Spleen (tissue), 11 donors: Measurements from ENCODE around the gene TMEM108. TPM values are rescaled to one million over a fixed set of nuclear protein-coding genes. Genes with fewer than 3 reads are reported as not detected.

ENCODE experiments used
- DNase-seq: peaks from one replicate; pipeline ENCODE4 v3.0.0-alpha.2; 2020
- H3K27ac ChIP-seq, 8 donors: fragments of 200-600 bp; sonication (generic) in 7 of 8; 1 replicate in 4 of 8; 2 replicates in 4 of 8; pipeline versions ENCODE4 v1.5.0 to v1.8.0; 2016 to 2021; ENCODE audit warnings: inconsistent platforms in 4 of 8, mild to moderate bottlenecking in 4 of 8, moderate library complexity in 1 of 8
- H3K27me3 ChIP-seq, 7 donors: fragments of 200-600 bp; sonication (generic) in 6 of 7; replicated peaks in 1 of 7; 1 replicate in 4 of 7; 2 replicates in 3 of 7; pipeline versions ENCODE4 v1.5.0 to v1.8.0; 2016 to 2021; ENCODE audit warnings: inconsistent platforms in 3 of 7, mild to moderate bottlenecking in 1 of 7
- H3K36me3 ChIP-seq, 6 donors: fragments of 200-600 bp; sonication (generic) in 5 of 6; 1 replicate in 4 of 6; 2 replicates in 2 of 6; pipeline versions ENCODE4 v1.5.0 to v1.8.0; 2016 to 2021; ENCODE audit warnings: inconsistent platforms in 2 of 6
- H3K4me1 ChIP-seq, 6 donors: fragments of 200-600 bp; sonication (generic) in 5 of 6; 1 replicate in 3 of 6; 2 replicates in 3 of 6; pipeline versions ENCODE4 v1.5.0 to v1.8.0; 2016 to 2021; ENCODE audit warnings: inconsistent platforms in 3 of 6
- H3K4me3 ChIP-seq, 8 donors: fragments of 200-600 bp; sonication (generic) in 7 of 8; 1 replicate in 4 of 8; 2 replicates in 4 of 8; pipeline versions ENCODE4 v1.5.0 to v1.8.0; 2016 to 2021; ENCODE audit warnings: inconsistent platforms in 4 of 8, mild to moderate bottlenecking in 4 of 8, moderate library complexity in 2 of 8
- H3K9me3 ChIP-seq, 8 donors: fragments of 200-600 bp; sonication (generic) in 7 of 8; 1 replicate in 4 of 8; 2 replicates in 4 of 8; pipeline versions ENCODE4 v1.5.0 to v1.8.0; 2016 to 2021; ENCODE audit warnings: inconsistent platforms in 4 of 8
- CTCF ChIP-seq, 11 experiments: fragments of 200-600 bp in 7 of 11; fragments of 450-650 bp in 4 of 11; sonication (generic) in 4 of 11; IDR thresholded peaks in 8 of 11; conservative IDR thresholded peaks in 3 of 11; 1 replicate in 7 of 11; 2 replicates in 4 of 11; pipeline versions ENCODE4 v1.4.0 to v1.8.0; 2016 to 2021; ENCODE audit warnings: antibody characterized with exemption in 11 of 11, inconsistent platforms in 4 of 11, mild to moderate bottlenecking in 1 of 11
- POLR2A ChIP-seq, 3 donors: fragments of 450-650 bp; IDR thresholded peaks; one replicate each; pipeline ENCODE4 v1.5.1; 2017; ENCODE audit warnings: antibody characterized with exemption in 3 of 3, mild to moderate bottlenecking in 1 of 3
- POLR2AphosphoS5 ChIP-seq, 3 donors: sonication (generic); formaldehyde crosslinking; IDR thresholded peaks; one replicate each; pipeline ENCODE4 v1.5.1; 2017; ENCODE audit warnings: antibody characterized with exemption in 3 of 3
- WGBS, 5 donors: extraction: QIAGEN DNeasy Blood & Tissue Kit in 3 of 5; methylation state at CpG; one replicate each; pipeline versions ENCODE4 v1.1.5 to v1.1.7; 2013 to 2018; 5-methylcytosine and 5-hydroxymethylcytosine counted together
- intact Hi-C: fragments of 100-400 bp; cut with DNase I; formaldehyde crosslinking; loops from one replicate; pipeline ENCODE4 v1.15.0; 2023; ENCODE audit warnings: low total_unique reads
- polyA plus RNA-seq, 3 donors: library from polyadenylated mRNA; stranded (reverse); fragments of 200-250 nt; gene quantifications; one replicate each; pipeline ENCODE4 v1.2.1, GENCODE V29; 2013
- total RNA-seq, 7 donors: library from RNA; depleted of rRNA in 3 of 7; stranded (reverse); fragments of >200 nt in 3 of 7; fragmentation: NEBNext Ultra II Directional in 4 of 7; extraction: Animal tissue kit (Norgen Biotek cat#: 25700) in 4 of 7; gene quantifications; one replicate each; pipeline versions ENCODE4 v1.1.0 to v1.2.1, GENCODE V29; 2016 to 2021
- donor health status: healthy with polysubstance abuse.
- donor health status: DM: no; HTN: no; CAD: no; lungs with moderate emphysema.
- donor health status: DM: no; HTN: no; CAD: no.
- donor health status: Bipolar disorder and iron deficiency.
- donor health status: healthy.
- donor health status: DM: no; HTN: no; CAD: no.
- donor health status: DM: yes; HTN: yes; CAD: no.

Gene TMEM108
- total and polyA plus RNA-seq, 10 donors: 0.20 to 4.0 (median 1.1) TPM

GRCh38 chr3:133367403-133367802 is 329.2 kb downstream of the TMEM108 start:
- WGBS, 5 donors: 95 to 100% (median 97%) methylated on average over 3 of the region's 3 CpGs
- Histone ChIP-seq H3K4me3 (no peak overlapping the region), H3K9me3 (no peaks in the 10 kb centered on the region), H3K4me1 (no peaks in the 10 kb centered on the region), H3K36me3 (no peaks in the 10 kb centered on the region), H3K27me3 (peaks cover 0 to 8% (median 0%) of the 10 kb centered on the region in 7 donors), H3K27ac (no peak overlapping the region)
- TF ChIP-seq POLR2A (IDR thresholded peaks at IDR 0.05): no peak
- intact Hi-C loops: no loop called here
- no peak for DNase-seq

- no peak for DNase-seq
- no peak overlapping the region for H3K4me3 ChIP-seq
- intact Hi-C loops: no loop called here
- no peak for TF ChIP-seq POLR2A (IDR thresholded peaks at IDR 0.05)
- no peak for TF ChIP-seq CTCF (IDR thresholded peaks at IDR 0.05 in 8 of 11, conservative IDR thresholded peaks at IDR 0.05 in 3 of 11)
- TF ChIP-seq POLR2AphosphoS5 (IDR thresholded peaks at IDR 0.05): no peak
- no peak overlapping the region for H3K27ac ChIP-seq
- WGBS, 5 donors: 61 to 90% (median 75%) methylated on average over 1 of the region's 1 CpG
- no peaks in the 10 kb centered on the region for H3K9me3 ChIP-seq
- H3K36me3 ChIP-seq: no peaks in the 10 kb centered on the region
- no peaks in the 10 kb centered on the region for H3K4me1 ChIP-seq
- peaks cover 0 to 8% (median 0%) of the 10 kb centered on the region in 7 donors for H3K27me3 ChIP-seq
These were observed 329.8 kb downstream of the TMEM108 start for GRCh38 chr3:133367956-133368355.

GRCh38 chr3:133368371-133369067 is 330.3 kb downstream of the TMEM108 start:
- Histone ChIP-seq H3K4me1 (no peaks in the 10 kb centered on the region), H3K4me3 (no peak overlapping the region), H3K36me3 (no peaks in the 10 kb centered on the region), H3K27me3 (peaks cover 0 to 8% (median 0%) of the 10 kb centered on the region in 7 donors), H3K9me3 (no peaks in the 10 kb centered on the region), H3K27ac (no peak overlapping the region)
- WGBS, 5 donors: 53 to 79% (median 73%) methylated on average over 4 of the region's 4 CpGs
- no peak for DNase-seq
- intact Hi-C loops: no loop called here
- TF ChIP-seq POLR2A (IDR thresholded peaks at IDR 0.05) (no peak), CTCF (IDR thresholded peaks at IDR 0.05 in 8 of 11, conservative IDR thresholded peaks at IDR 0.05 in 3 of 11) (no peak), POLR2AphosphoS5 (IDR thresholded peaks at IDR 0.05) (no peak)

- 77 to 88% (median 81%) methylated on average over 9 of the region's 9 CpGs for WGBS, 5 donors
- H3K4me3 ChIP-seq: no peak overlapping the region
- DNase-seq: no peak
These were observed 330.9 kb downstream of the TMEM108 start for GRCh38 chr3:133369068-133369440.

More at GRCh38 chr3:133369068-133369440, 330.9 kb downstream of the TMEM108 start:
- no peaks in the 10 kb centered on the region for H3K4me1 ChIP-seq
- no peak overlapping the region for H3K27ac ChIP-seq
- H3K27me3 ChIP-seq: peaks cover 0 to 8% (median 0%) of the 10 kb centered on the region in 7 donors
- intact Hi-C loops: no loop called here
- no peaks in the 10 kb centered on the region for H3K36me3 ChIP-seq
- no peak for TF ChIP-seq CTCF (IDR thresholded peaks at IDR 0.05 in 8 of 11, conservative IDR thresholded peaks at IDR 0.05 in 3 of 11)
- no peaks in the 10 kb centered on the region for H3K9me3 ChIP-seq
